HCT116 (cell line): ENCODE data around the gene ATP2A3.

ENCODE experiments used
- CTCF ChIP-seq, 3 experiments: fragments of 200-600 bp in 1 of 3; sonication (generic) in 1 of 3; IDR thresholded peaks in 2 of 3; conservative IDR thresholded peaks in 1 of 3; 2 replicates each; pipeline ENCODE4 v1.5.1; 2012 to 2017; ENCODE audit warnings: low read depth in 2 of 3, low read length in 2 of 3, antibody characterized with exemption in 1 of 3, borderline replicate concordance in 1 of 3, control low read depth in 1 of 3, mild to moderate bottlenecking in 1 of 3, mixed read lengths in 1 of 3, mixed run types in 1 of 3, moderate library complexity in 1 of 3; ENCODE audit not compliant: insufficient read depth in 1 of 3
- ZBTB33 ChIP-seq: IDR thresholded peaks from 2 replicates; pipeline ENCODE4 v1.6.1; 2011; ENCODE audit warnings: mild to moderate bottlenecking, low read length, moderate library complexity; ENCODE audit not compliant: insufficient replicate concordance; ENCODE audit errors: extremely low read depth
- TF ChIP-seq, protein P1 (sequence below): IDR thresholded peaks from 2 replicates; pipeline ENCODE4 v1.6.1; 2012

DNA sequence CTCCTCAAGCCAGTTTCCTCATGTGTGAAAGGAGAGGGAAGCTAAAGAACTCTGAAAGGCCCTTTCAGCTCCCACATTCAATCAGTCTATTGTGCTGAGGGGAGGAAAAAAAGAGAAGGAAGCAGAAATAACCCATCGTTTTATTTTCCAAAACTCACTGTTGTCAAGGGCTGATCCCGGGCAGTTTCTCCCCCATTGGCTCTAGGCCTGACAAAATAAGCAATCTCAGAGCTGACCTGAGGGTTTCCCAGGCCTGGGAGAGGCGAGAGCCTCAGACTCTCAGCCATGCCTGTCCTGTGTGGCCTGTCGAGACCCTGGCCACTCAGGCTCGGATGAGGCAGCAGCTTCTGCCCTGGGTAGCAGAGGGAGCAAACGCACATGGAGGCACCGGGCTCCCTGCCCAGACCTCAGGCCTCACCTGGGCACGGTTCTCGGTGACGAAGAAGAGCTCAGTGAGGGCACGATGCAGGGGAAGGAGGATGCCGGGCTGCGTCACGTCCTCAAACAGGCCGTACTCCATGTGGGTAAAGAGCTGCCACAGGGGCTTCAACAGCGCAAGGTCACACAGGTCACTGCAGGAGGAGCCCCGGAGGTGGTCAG lies 45.0 kb upstream of the ATP2A3 start:
- TF ChIP-seq ZBTB33: no peak
- TF ChIP-seq, protein P1, sequence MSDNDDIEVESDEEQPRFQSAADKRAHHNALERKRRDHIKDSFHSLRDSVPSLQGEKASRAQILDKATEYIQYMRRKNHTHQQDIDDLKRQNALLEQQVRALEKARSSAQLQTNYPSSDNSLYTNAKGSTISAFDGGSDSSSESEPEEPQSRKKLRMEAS: no peak
- TF ChIP-seq CTCF (IDR thresholded peaks at IDR 0.05 in 2 of 3, conservative IDR thresholded peaks at IDR 0.05 in 1 of 3; ENCODE audit: borderline replicate concordance in 1 of 3, insufficient read depth in 1 of 3, low read depth in 2 of 3, low read length in 2 of 3): no peak
